Activated CD4-positive, alpha-beta T cell treated with anti-CD3 and anti-CD28 coated beads, Interleukin-2, amount 50 U/mL, for 1 hour (primary cell): ENCODE results near the gene ASTN2.

Experiments used
- DNase-seq: peaks from one replicate; pipeline ENCODE4 v3.0.0-alpha.2; 2020

ASTN2 gene

GRCh38 chr9:116547729-116548426 is 867.0 kb downstream of the ASTN2 start:
- DNase-seq: no peak

- DNase-seq: no peak
Observed at GRCh38 chr9:116546711-116547581, 867.9 kb downstream of the ASTN2 start.

- DNase-seq: no peak
Observed at GRCh38 chr9:116544896-116545295, 870.0 kb downstream of the ASTN2 start.

- DNase-seq: no peak
Observed at GRCh38 chr9:116543731-116544400, 871.0 kb downstream of the ASTN2 start.

GRCh38 chr9:116541402-116541801 is 873.5 kb downstream of the ASTN2 start:
- no peak for DNase-seq

GRCh38 chr9:116539549-116539948 is 875.3 kb downstream of the ASTN2 start:
- no peak for DNase-seq

GRCh38 chr9:116525611-116526010 is 889.2 kb downstream of the ASTN2 start:
- DNase-seq: no peak

GRCh38 chr9:116524778-116525470 is 889.9 kb downstream of the ASTN2 start:
- no peak for DNase-seq

- DNase-seq: no peak
Observed at GRCh38 chr9:116520218-116520617, 894.6 kb downstream of the ASTN2 start.

GRCh38 chr9:116516456-116516855 is 898.4 kb downstream of the ASTN2 start:
- DNase-seq: no peak

- no peak for DNase-seq
Observed at GRCh38 chr9:116515541-116515940, 899.3 kb downstream of the ASTN2 start.

- DNase-seq: no peak
Observed at GRCh38 chr9:116506685-116507084, 908.2 kb downstream of the ASTN2 start.

GRCh38 chr9:116504893-116505480 is 909.9 kb downstream of the ASTN2 start:
- no peak for DNase-seq

- DNase-seq: no peak
Observed at GRCh38 chr9:116504081-116504480, 910.8 kb downstream of the ASTN2 start.

GRCh38 chr9:116502746-116503145 is 912.1 kb downstream of the ASTN2 start:
- no peak for DNase-seq

GRCh38 chr9:116501871-116502270 is 913.0 kb downstream of the ASTN2 start:
- DNase-seq: no peak

GRCh38 chr9:116499986-116500871 is 914.6 kb downstream of the ASTN2 start:
- no peak for DNase-seq

- no peak for DNase-seq
Observed at GRCh38 chr9:116499434-116499833, 915.4 kb downstream of the ASTN2 start.

- DNase-seq: no peak
Observed at GRCh38 chr9:116497095-116497890, 917.6 kb downstream of the ASTN2 start.

GRCh38 chr9:116496167-116496566 is 918.7 kb downstream of the ASTN2 start:
- no peak for DNase-seq

- no peak for DNase-seq
Observed at GRCh38 chr9:116495725-116496124, 919.1 kb downstream of the ASTN2 start.
